Osteocyte (in vitro differentiated cells): Measurements from ENCODE around the gene HUS1. TPM values are rescaled to one million over a fixed set of nuclear protein-coding genes. Genes with fewer than 3 reads are reported as not detected.

Source experiments
- DNase-seq: peaks from one replicate; pipeline ENCODE4 v3.0.0; 2021; ENCODE audit warnings: mixed read lengths; ENCODE audit not compliant: unreplicated experiment; ENCODE audit errors: extremely low spot score
- H3K27ac Mint-ChIP-seq: one replicate; pipeline ENCODE4 v1.8.0; 2021; ENCODE audit warnings: mild to moderate bottlenecking, mixed read lengths; ENCODE audit not compliant: unreplicated experiment
- H3K27me3 Mint-ChIP-seq: one replicate; pipeline ENCODE4 v1.8.0; 2021; ENCODE audit warnings: mixed read lengths; ENCODE audit not compliant: unreplicated experiment
- H3K36me3 Mint-ChIP-seq: one replicate; pipeline ENCODE4 v1.8.0; 2021; ENCODE audit warnings: mixed read lengths; ENCODE audit not compliant: unreplicated experiment
- H3K4me1 Mint-ChIP-seq: one replicate; pipeline ENCODE4 v1.8.0; 2021; ENCODE audit warnings: mixed read lengths; ENCODE audit not compliant: unreplicated experiment
- H3K4me3 Mint-ChIP-seq: one replicate; pipeline ENCODE4 v1.8.0; 2021; ENCODE audit warnings: mild to moderate bottlenecking, moderate library complexity, mixed read lengths; ENCODE audit not compliant: unreplicated experiment
- H3K9me3 Mint-ChIP-seq: one replicate; pipeline ENCODE4 v1.8.0; 2021; ENCODE audit warnings: mixed read lengths; ENCODE audit not compliant: unreplicated experiment
- total RNA-seq: library from RNA; stranded (reverse); gene quantifications from 2 replicates; pipeline ENCODE4 v1.2.1, GENCODE V29; 2021
- TF ChIP-seq, protein P1 (sequence below): fragments of 200-600 bp; sonication (generic); IDR thresholded peaks from 2 replicates; pipeline ENCODE4 v1.5.0; 2021; ENCODE audit warnings: antibody characterized with exemption, mild to moderate bottlenecking, moderate library complexity

Gene HUS1
- total RNA-seq, 1 donor from 2014 or later, result 28.8 TPM

DNA sequence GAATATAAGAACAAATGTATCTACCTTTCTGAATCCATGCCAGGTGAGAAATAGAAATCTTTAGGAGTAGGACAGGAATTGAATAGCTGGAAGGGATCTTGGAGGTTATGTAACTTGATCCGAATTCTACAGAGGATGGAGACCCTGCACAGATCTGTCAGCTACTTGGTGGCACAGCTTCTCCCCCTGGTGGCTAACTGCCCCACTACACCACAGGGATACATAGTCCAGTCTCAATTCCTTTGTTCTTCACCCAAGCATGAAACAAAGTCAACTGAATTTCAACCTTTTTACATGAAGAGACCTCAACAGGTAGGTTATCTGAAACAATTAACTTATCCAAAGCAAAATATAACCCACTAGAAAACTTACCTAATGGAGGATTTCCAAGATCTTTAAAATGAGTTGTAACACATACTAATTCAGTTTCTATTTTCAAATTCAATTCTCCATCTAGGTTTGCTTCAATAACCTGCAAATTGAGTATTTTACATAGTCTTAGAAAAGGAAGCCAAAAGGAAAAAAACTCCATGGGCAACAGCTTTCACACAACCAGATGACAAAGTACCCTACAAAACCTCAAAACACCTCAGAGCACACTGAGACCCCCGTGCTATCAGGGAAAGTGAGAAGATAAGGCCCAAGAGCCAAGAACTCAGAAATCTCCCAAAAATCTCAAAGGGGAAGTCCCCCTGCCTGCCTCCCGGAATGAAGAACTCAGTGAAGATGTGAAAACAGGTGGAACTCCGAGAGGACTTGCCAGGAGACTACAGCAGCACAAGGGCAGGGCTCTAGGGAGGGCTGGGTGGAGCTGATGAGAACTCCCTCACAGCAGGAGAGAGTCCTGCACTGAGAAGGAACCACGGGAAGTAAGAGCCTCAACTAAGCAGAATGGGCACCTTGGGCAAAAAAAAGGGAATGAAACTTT lies 10.3 kb downstream of the HUS1 start:
- TF ChIP-seq, protein P1, sequence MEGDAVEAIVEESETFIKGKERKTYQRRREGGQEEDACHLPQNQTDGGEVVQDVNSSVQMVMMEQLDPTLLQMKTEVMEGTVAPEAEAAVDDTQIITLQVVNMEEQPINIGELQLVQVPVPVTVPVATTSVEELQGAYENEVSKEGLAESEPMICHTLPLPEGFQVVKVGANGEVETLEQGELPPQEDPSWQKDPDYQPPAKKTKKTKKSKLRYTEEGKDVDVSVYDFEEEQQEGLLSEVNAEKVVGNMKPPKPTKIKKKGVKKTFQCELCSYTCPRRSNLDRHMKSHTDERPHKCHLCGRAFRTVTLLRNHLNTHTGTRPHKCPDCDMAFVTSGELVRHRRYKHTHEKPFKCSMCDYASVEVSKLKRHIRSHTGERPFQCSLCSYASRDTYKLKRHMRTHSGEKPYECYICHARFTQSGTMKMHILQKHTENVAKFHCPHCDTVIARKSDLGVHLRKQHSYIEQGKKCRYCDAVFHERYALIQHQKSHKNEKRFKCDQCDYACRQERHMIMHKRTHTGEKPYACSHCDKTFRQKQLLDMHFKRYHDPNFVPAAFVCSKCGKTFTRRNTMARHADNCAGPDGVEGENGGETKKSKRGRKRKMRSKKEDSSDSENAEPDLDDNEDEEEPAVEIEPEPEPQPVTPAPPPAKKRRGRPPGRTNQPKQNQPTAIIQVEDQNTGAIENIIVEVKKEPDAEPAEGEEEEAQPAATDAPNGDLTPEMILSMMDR, result peak; percentile 93
- H3K9me3 Mint-ChIP-seq, result no peaks in the 10 kb centered on the region
- H3K4me3 Mint-ChIP-seq, result no peak overlapping the region
- H3K27ac Mint-ChIP-seq, result peak overlapping the region; percentile 67
- DNase-seq, result no peak
- no peaks in the 10 kb centered on the region for H3K27me3 Mint-ChIP-seq
- H3K4me1 Mint-ChIP-seq, result peaks cover 25% of the 10 kb centered on the region
- H3K36me3 Mint-ChIP-seq, result peaks cover 52% of the 10 kb centered on the region

DNA sequence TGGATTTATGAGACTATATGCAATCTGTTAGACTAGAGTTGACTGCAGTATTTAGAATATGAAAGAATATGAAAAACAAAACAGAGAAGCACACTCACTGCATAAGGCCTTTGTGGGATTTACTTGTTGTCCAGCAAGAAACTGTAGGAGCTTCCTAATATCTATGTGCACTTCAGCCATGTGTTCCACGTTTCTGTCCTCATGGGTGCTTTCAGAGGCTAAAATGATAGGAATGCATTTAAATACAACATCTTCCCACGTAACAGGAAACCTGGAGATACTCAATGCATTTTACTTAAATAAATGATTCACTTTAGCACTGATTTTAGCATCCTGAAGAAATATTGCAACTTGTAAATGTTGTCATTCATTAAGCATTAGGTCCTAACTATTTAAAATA lies 11.7 kb downstream of the HUS1 start:
- no peak for DNase-seq
- TF ChIP-seq, protein P1, result no peak
- Mint-ChIP-seq H3K4me1 (peaks cover 25% of the 10 kb centered on the region), H3K27me3 (no peaks in the 10 kb centered on the region), H3K9me3 (no peaks in the 10 kb centered on the region), H3K4me3 (no peak overlapping the region), H3K27ac (no peak overlapping the region), H3K36me3 (peaks cover 49% of the 10 kb centered on the region)

DNA sequence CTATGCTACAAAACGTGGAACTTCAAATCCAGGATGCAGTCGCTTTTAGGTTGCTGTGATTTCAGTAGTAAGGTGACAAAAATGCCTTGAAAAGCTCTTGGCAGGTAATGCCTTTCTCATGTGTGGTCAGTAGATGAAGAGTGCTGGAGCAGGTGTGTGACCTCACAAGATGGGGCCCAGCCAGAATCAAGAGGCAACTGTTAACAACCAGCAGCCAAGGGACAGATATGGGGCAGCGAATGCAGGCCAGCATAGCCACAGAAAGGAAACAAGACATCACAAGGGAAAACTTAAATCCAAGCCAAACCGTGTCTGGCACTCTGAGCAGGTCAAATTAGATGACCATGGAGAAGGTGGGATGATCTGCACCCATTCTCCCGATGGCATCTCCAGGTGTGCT lies 12.3 kb downstream of the HUS1 start:
- Mint-ChIP-seq H3K9me3 (no peaks in the 10 kb centered on the region), H3K4me3 (no peak overlapping the region), H3K27ac (no peak overlapping the region), H3K36me3 (peaks cover 49% of the 10 kb centered on the region), H3K4me1 (peaks cover 25% of the 10 kb centered on the region), H3K27me3 (no peaks in the 10 kb centered on the region)
- TF ChIP-seq, protein P1, result no peak
- no peak for DNase-seq

DNA sequence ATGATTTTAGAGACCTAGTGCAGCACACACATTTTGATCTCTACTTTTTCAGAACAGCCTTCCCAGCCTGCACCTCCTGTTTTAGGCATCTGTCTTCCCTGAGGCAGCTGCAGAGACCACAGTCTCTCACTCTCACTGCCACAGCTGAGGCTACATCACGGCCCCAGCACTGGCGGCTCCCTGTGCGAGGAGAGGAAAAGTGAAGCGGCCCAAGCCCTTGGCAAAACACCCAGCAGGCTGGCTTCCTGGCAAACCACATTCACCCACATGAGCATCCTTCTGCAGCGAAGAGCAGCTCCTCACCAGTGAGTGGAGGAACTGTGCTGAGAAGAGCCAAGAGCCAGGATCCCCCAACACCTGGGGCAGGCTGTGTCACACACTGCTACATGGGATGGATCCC lies 14.0 kb downstream of the HUS1 start:
- H3K36me3 Mint-ChIP-seq, result peaks cover 64% of the 10 kb centered on the region
- H3K4me3 Mint-ChIP-seq, result no peak overlapping the region
- peaks cover 16% of the 10 kb centered on the region for H3K4me1 Mint-ChIP-seq
- TF ChIP-seq, protein P1, result no peak
- no peaks in the 10 kb centered on the region for H3K27me3 Mint-ChIP-seq
- DNase-seq, result no peak
- no peak overlapping the region for H3K27ac Mint-ChIP-seq
- H3K9me3 Mint-ChIP-seq, result no peaks in the 10 kb centered on the region

DNA sequence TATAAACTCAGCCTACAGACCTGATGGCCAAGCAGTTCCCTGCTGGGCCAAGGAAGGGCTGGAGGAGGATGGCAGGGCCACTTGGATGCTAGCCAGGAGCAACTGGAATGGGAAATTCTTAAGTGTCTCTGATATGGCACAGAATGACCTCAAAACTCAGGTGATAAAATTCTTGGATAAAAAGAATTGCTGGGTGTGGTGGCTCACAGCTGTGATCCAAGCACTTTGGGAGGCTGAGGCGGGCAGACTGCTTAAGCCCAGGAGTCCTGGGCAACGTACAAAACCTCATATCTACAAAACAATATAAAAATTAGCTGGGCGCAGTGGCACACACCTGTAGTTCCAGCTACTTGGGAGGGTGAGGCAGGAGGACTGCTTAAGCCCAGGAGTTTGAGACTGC lies 17.2 kb downstream of the HUS1 start:
- Mint-ChIP-seq H3K4me1 (no peaks in the 10 kb centered on the region), H3K9me3 (no peaks in the 10 kb centered on the region), H3K27me3 (no peaks in the 10 kb centered on the region), H3K27ac (no peak overlapping the region), H3K4me3 (no peak overlapping the region), H3K36me3 (peaks cover 57% of the 10 kb centered on the region)
- TF ChIP-seq, protein P1, result no peak
- no peak for DNase-seq
